Parathyroid adenoma (tissue), 2 donors: ENCODE measurements around the gene CCNL2.
A peak's percentile ranks its signal among the peaks of the same experiment; 100 is the strongest.

Experiments
- H2AFZ ChIP-seq: fragments of 300-600 bp; sonication (generic); one replicate; pipeline ENCODE4 v1.7.0; 2017; ENCODE audit warnings: antibody characterized with exemption, mild to moderate bottlenecking
- H3K27ac ChIP-seq: fragments of 300-600 bp; sonication (generic); one replicate; pipeline ENCODE4 v1.7.0; 2017
- H3K27me3 ChIP-seq: fragments of 300-600 bp; sonication (generic); one replicate; pipeline ENCODE4 v1.7.0; 2017; ENCODE audit warnings: low read length; ENCODE audit not compliant: control insufficient read depth, insufficient read depth
- H3K36me3 ChIP-seq: fragments of 300-600 bp; sonication (generic); one replicate; pipeline ENCODE4 v1.7.0; 2017; ENCODE audit warnings: low read length; ENCODE audit not compliant: control insufficient read depth, insufficient read depth
- H3K4me1 ChIP-seq: fragments of 300-600 bp; sonication (generic); one replicate; pipeline ENCODE4 v1.7.0; 2017; ENCODE audit warnings: control low read depth
- H3K4me2 ChIP-seq: fragments of 300-600 bp; sonication (generic); one replicate; pipeline ENCODE4 v1.7.0; 2017; ENCODE audit warnings: low read length
- H3K4me3 ChIP-seq: fragments of 300-600 bp; sonication (generic); one replicate; pipeline ENCODE4 v1.7.0; 2017; ENCODE audit warnings: low read depth, low read length
- H3K79me2 ChIP-seq: fragments of 300-600 bp; sonication (generic); one replicate; pipeline ENCODE4 v1.7.0; 2017; ENCODE audit warnings: control low read depth
- H3K9ac ChIP-seq: fragments of 300-600 bp; sonication (generic); one replicate; pipeline ENCODE4 v1.7.0; 2017; ENCODE audit warnings: mild to moderate bottlenecking
- H3K9me3 ChIP-seq: fragments of 300-600 bp; sonication (generic); one replicate; pipeline ENCODE4 v1.7.0; 2017; ENCODE audit warnings: low read length; ENCODE audit not compliant: control insufficient read depth
- TF ChIP-seq, protein P1 (sequence below): fragments of 300-600 bp; sonication (generic); IDR thresholded peaks from one replicate; pipeline ENCODE4 v1.7.0; 2017; ENCODE audit warnings: antibody characterized with exemption, mild to moderate bottlenecking
- donor health status: primary hyperparathyroidism.

The CCNL2 gene

GRCh38 chr1:1398677-1399186 is 403 bp downstream of the CCNL2 start:
- Histone ChIP-seq H2AFZ (peak overlapping the region; percentile 79), H3K4me2 (peak overlapping the region; percentile 91), H3K79me2 (peaks cover 10% of the 10 kb centered on the region), H3K4me1 (no peaks in the 10 kb centered on the region), H3K9ac (peak overlapping the region; percentile 67), H3K27ac (peak overlapping the region; percentile 70), H3K9me3 (no peaks in the 10 kb centered on the region), H3K4me3 (peak overlapping the region; percentile 89), H3K36me3 (no peaks in the 10 kb centered on the region), H3K27me3 (no peaks in the 10 kb centered on the region)
- TF ChIP-seq, protein P1, sequence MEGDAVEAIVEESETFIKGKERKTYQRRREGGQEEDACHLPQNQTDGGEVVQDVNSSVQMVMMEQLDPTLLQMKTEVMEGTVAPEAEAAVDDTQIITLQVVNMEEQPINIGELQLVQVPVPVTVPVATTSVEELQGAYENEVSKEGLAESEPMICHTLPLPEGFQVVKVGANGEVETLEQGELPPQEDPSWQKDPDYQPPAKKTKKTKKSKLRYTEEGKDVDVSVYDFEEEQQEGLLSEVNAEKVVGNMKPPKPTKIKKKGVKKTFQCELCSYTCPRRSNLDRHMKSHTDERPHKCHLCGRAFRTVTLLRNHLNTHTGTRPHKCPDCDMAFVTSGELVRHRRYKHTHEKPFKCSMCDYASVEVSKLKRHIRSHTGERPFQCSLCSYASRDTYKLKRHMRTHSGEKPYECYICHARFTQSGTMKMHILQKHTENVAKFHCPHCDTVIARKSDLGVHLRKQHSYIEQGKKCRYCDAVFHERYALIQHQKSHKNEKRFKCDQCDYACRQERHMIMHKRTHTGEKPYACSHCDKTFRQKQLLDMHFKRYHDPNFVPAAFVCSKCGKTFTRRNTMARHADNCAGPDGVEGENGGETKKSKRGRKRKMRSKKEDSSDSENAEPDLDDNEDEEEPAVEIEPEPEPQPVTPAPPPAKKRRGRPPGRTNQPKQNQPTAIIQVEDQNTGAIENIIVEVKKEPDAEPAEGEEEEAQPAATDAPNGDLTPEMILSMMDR, result no peak

- no peaks in the 10 kb centered on the region for H3K36me3 ChIP-seq
- H3K79me2 ChIP-seq, result peaks cover 10% of the 10 kb centered on the region
- H3K4me2 ChIP-seq, result peak overlapping the region; percentile 91
- no peak overlapping the region for H3K9ac ChIP-seq
- H2AFZ ChIP-seq, result no peak overlapping the region
- H3K4me1 ChIP-seq, result no peaks in the 10 kb centered on the region
- peak overlapping the region; percentile 89 for H3K4me3 ChIP-seq
- no peaks in the 10 kb centered on the region for H3K27me3 ChIP-seq
- H3K27ac ChIP-seq, result no peak overlapping the region
- no peaks in the 10 kb centered on the region for H3K9me3 ChIP-seq
- TF ChIP-seq, protein P1, result no peak
Measured at GRCh38 chr1:1397839-1398523, 1.2 kb downstream of the CCNL2 start.

- Histone ChIP-seq H3K79me2 (peaks cover 10% of the 10 kb centered on the region), H3K36me3 (no peaks in the 10 kb centered on the region), H3K4me2 (no peak overlapping the region)
Measured at GRCh38 chr1:1395166-1395565, 4.0 kb downstream of the CCNL2 start.

GRCh38 chr1:1394116-1394515 is 5.0 kb downstream of the CCNL2 start:
- no peaks in the 10 kb centered on the region for H3K4me1 ChIP-seq
- H3K36me3 ChIP-seq, result no peaks in the 10 kb centered on the region
- H3K9ac ChIP-seq, result no peak overlapping the region
- no peak overlapping the region for H3K4me3 ChIP-seq
- no peak overlapping the region for H3K27ac ChIP-seq
- TF ChIP-seq, protein P1, result no peak
- no peak overlapping the region for H3K4me2 ChIP-seq
- no peaks in the 10 kb centered on the region for H3K9me3 ChIP-seq
- peaks cover 10% of the 10 kb centered on the region for H3K79me2 ChIP-seq
- H2AFZ ChIP-seq, result no peak overlapping the region
- H3K27me3 ChIP-seq, result no peaks in the 10 kb centered on the region

More at GRCh38 chr1:1395166-1395565, 4.0 kb downstream of the CCNL2 start:
- H3K9ac ChIP-seq, result no peak overlapping the region
- TF ChIP-seq, protein P1, result no peak
- no peaks in the 10 kb centered on the region for H3K4me1 ChIP-seq
- no peak overlapping the region for H3K27ac ChIP-seq
- H3K27me3 ChIP-seq, result no peaks in the 10 kb centered on the region
- H3K4me3 ChIP-seq, result no peak overlapping the region
- no peak overlapping the region for H2AFZ ChIP-seq
- no peaks in the 10 kb centered on the region for H3K9me3 ChIP-seq

DNA sequence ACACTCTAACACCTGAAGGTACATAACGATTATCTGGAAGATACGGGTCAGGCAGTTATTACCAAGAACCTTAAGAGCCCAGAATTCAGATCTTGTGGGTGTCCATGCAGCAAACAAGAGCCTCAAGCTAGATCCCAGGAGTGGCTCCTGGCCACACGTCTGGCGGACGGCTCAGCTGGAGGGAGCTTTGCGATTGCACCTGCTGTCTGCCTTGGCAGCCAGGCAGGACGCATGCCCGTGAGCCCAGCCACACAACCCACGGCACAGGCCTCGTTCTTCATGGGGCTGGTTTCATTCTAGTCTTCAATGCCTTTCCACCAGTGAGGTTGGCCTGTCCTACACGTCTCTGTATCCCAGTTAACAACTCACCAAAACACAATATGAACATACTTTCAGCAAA is 5.7 kb downstream of the CCNL2 start:
- no peak overlapping the region for H3K9ac ChIP-seq
- no peak overlapping the region for H3K27ac ChIP-seq
- H3K36me3 ChIP-seq, result no peaks in the 10 kb centered on the region
- H3K4me1 ChIP-seq, result no peaks in the 10 kb centered on the region
- TF ChIP-seq, protein P1, result no peak
- H3K4me3 ChIP-seq, result no peak overlapping the region
- H3K79me2 ChIP-seq, result peaks cover 10% of the 10 kb centered on the region
- no peak overlapping the region for H3K4me2 ChIP-seq
- no peaks in the 10 kb centered on the region for H3K27me3 ChIP-seq
- H3K9me3 ChIP-seq, result no peaks in the 10 kb centered on the region
- no peak overlapping the region for H2AFZ ChIP-seq
